GM10266 (cell line): ENCODE measurements around the gene MFSD8.
"Not testable (repeated sequence)": the region's sequence is repeated elsewhere in the genome, so short reads cannot be mapped to it uniquely, and the experiment has no call there.

Source experiments
- DNase-seq: peaks from one replicate; pipeline ENCODE4 v3.0.0; 2012; ENCODE audit errors: extremely low spot score
- TF ChIP-seq, protein P1 (sequence below): IDR thresholded peaks from 2 replicates; pipeline ENCODE4 v1.5.1; 2012; ENCODE audit warnings: mild to moderate bottlenecking, low read depth; ENCODE audit not compliant: control insufficient read depth, insufficient read depth; ENCODE audit errors: missing control alignments

Gene MFSD8

DNA sequence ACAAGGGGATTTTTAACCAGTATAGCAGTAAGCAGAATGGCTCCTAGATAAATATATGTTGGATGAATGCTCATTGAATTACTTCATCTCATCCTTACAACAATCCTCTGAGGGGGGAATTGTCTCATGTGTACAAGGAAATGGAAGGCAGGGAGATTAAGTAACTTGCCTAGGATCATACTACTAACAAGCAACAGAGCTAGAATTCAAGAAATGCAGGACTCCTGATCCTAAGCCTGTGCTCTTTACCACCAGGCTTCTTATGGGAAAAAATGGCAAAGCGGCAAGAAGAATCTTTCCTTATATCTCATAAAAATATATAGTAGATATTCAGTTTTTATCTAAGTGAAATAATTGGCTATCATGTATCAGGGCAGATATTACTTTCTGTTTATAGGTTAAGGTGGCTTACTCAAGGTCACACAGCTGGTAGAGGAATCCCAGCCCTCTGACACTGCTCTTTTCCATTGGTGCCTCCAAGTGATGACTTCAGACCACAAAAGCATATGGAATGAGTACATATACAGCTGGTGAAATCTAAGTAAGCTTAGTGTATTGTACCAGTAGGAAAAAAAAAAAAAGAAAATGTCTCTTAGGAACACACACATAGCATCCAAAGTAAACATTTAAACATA lies 2.3 kb upstream of the MFSD8 start:
- TF ChIP-seq, protein P1, sequence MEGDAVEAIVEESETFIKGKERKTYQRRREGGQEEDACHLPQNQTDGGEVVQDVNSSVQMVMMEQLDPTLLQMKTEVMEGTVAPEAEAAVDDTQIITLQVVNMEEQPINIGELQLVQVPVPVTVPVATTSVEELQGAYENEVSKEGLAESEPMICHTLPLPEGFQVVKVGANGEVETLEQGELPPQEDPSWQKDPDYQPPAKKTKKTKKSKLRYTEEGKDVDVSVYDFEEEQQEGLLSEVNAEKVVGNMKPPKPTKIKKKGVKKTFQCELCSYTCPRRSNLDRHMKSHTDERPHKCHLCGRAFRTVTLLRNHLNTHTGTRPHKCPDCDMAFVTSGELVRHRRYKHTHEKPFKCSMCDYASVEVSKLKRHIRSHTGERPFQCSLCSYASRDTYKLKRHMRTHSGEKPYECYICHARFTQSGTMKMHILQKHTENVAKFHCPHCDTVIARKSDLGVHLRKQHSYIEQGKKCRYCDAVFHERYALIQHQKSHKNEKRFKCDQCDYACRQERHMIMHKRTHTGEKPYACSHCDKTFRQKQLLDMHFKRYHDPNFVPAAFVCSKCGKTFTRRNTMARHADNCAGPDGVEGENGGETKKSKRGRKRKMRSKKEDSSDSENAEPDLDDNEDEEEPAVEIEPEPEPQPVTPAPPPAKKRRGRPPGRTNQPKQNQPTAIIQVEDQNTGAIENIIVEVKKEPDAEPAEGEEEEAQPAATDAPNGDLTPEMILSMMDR = no peak
- DNase-seq = no peak

DNA sequence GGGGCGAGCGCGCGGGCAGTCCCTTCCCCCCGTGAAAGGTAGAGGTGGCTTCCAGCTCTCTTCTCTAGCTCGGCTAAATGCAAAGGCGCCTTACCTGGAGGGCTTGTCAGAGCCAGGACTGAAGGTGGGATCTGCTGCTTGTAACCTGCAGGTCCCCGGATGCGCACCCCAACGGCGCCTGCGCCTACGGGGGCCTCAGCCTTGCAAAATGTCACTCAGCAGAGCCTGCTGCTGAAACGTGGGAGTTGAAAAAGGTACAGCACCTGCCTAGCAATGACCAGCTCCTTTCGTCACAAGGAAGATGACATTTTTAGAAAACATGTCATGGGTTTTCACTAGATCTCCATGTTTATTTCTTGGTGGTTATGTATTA lies 816 bp upstream of the MFSD8 start:
- DNase-seq = peak; percentile 62
- TF ChIP-seq, protein P1 = no peak

DNA sequence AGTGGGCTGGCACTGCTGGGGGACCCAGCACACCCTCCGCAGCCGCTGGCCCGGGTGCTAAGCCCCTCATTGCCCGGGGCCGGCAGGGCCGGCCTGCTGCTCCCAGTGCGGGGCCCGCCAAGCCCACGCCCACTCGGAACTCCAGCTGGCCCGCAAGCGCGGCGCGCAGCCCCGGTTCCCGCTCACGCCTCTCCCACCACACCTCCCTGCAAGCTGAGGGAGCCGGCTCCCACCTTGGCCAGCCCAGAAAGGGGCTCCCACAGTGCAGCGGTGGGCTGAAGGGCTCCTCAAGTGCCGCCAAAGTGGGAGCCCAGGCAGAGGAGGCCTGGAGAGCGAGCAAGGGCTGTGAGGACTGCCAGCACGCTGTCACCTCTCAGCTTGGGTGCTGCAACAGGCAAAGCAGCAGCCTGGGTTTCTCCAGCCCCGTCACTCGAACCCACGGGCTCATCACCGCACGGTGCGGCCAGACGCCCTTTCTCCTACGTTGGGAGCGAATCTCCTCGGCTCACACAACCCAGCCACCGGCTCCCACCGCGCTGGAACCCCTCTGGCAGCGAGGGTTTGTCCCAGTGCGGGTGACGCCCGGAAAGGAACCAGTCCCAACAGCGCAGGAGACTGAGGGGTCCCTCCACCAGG lies 429 bp downstream of the MFSD8 start:
- not testable (repeated sequence) for DNase-seq

DNA sequence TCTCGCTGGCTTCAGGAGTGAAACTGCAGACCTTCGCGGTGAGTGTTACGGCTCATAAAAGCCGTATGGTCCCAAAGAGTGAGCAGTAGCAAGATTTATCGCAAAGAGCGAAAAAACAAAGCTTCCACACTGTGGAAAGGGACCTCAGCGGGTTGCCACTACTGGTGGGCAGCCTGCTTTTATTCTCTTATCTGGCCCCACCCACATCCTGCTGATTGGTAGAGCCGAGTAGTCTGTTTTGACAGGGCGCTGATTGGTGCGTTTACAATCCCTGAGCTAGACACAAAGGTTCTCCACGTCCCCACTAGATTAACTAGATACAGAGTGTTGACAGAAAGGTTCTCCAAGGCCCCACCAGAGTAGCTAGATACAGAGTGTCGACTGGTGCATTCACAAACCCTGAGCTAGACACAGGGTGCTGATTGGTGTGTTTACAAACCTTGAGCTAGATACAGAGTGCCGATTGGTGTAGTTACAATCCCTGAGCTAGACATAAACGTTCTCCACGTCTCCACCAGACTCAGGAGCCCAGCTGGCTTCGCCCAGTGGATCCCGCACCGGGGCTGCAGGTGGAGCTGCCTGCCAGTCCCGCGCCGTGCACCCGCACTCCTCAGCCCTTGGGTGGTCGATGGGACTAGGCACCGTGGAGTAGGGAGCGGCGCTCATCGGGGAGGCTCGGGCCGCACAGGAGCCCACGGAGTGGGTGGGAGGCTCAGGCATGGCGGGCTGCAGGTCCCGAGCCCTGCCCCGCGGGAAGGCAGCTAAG lies 1.2 kb downstream of the MFSD8 start:
- DNase-seq = not testable (repeated sequence)

DNA sequence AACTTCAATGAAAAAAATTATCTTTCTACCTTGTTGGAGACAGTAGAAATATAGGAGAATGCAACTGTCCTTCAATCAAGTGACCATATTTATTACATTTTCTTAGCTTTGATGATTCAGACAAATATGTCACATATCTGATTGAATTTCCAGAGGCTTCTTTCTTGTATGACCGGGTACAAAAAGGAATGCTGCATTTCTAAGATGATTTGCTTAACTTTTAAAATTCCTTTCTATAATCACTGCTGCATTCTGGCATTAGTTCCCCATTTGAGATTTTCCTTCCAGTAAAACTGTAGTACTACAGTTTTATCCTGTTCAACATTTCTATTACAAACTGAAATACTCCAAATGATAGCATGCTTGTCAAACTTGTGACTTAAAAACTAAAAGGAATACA lies 5.2 kb downstream of the MFSD8 start:
- TF ChIP-seq, protein P1 = no peak
- no peak for DNase-seq

DNA sequence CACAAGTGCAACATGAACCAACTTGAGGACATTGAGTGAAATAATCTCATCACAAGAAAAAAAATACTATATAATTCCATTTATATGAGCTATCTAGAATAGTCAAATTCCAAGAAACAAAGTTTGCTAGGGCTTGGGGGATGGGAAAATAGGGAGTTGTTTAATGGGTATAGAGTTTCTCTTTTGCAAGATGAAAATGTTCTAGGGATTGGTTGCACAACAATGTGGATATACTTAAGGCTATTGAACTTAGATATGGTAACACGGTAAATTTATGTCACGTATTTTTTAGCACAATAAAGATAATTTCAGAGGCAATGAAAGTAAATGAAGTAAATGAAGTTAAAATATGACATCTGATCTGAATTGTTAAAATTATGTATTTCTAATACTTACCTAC lies 7.9 kb downstream of the MFSD8 start:
- TF ChIP-seq, protein P1 = no peak
- no peak for DNase-seq

DNA sequence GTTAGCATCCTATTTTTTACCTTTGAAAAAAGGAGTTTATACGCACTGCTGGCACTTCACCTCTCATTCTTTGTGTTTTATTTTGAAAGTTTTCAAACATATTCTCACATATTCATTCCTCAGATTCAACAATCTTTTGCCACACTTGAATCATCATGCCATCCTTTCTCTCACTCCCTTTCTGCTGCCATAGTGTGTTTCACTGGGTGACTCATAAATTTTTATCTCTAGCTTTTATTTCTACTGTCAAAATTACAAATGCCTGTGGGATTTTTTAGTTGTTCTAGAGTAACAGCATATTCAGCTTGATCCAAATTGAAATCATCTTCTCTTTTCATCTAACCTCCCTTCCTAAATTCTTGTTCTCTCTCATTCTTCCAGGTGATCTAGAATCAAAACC lies 28.0 kb downstream of the MFSD8 start:
- TF ChIP-seq, protein P1 = no peak
- DNase-seq = no peak

DNA sequence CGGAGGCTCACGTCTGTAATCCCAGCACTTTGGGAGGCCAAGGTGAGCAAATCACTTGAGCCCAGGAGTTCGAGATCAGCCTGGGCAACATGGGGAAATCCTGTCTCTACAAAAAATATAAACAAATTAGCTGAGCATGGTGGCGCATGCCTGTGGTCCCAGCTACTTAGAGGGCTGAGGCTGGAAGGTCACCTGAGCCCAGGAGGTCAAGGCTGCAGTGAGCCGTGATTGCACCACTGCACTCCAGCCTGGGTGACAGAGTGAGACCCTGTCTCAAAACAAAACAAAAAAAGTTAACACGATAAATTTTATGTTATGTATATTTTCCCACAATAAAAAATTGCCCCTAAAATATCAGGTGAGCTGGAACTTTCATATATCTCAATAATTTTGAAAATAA lies 33.1 kb downstream of the MFSD8 start:
- not testable (repeated sequence) for DNase-seq
